ENCODE data around the gene LIFR.

- TF ChIP-seq POLR2A (IDR thresholded peaks at IDR 0.05) (no peak), CTCF (IDR thresholded peaks at IDR 0.05) (no peak)
These were observed 113.1 kb downstream of the LIFR start for GRCh38 chr5:38443390-38443789.
